B cell (primary cell): Measurements from ENCODE around the gene RAB6B. TPM values are rescaled to one million over a fixed set of nuclear protein-coding genes. Genes with fewer than 3 reads are reported as not detected.

Experiments
- ATAC-seq: fragments of 200-7000 bp; cut with Tn5 transposase; one replicate; pipeline ENCODE4 v1.10.0; 2021; ENCODE audit warnings: low read depth, mild to moderate bottlenecking, moderate number of reproducible peaks, moderate library complexity
- CTCF ChIA-PET: fragments of 350-600 bp; sonication (Branson Sonifier 250); formaldehyde crosslinking; loops from one replicate; lab custom pipeline; 2021; ENCODE audit warnings: antibody characterized with exemption, inconsistent platforms; lab: Charles Lee
- POLR2A ChIA-PET: fragments of 350-600 bp; sonication (Branson Sonifier 250); formaldehyde crosslinking; loops from one replicate; lab custom pipeline; 2021; ENCODE audit warnings: antibody characterized with exemption; lab: Charles Lee
- DNase-seq: peaks from one replicate; pipeline ENCODE4 v3.0.0; 2013
- H2AFZ ChIP-seq: 2 replicates; pipeline ENCODE4 v1.6.1; 2012; ENCODE audit warnings: mild to moderate bottlenecking, low read depth, low read length; ENCODE audit not compliant: insufficient read depth, poor library complexity, severe bottlenecking
- H3K27ac ChIP-seq, 2 donors: 1 replicate in 1 of 2; 2 replicates in 1 of 2; pipeline ENCODE4 v1.5.1; 2012 to 2013; ENCODE audit warnings: low read length in 2 of 2, mild to moderate bottlenecking in 2 of 2, moderate library complexity in 1 of 2
- H3K27me3 ChIP-seq, 4 experiments: fragments of 200-600 bp in 1 of 4; sonication (generic) in 1 of 4; replicated peaks in 1 of 4; 1 replicate in 2 of 4; 2 replicates in 2 of 4; pipeline versions ENCODE4 v1.6.1 to v1.7.0; 2013 to 2016; ENCODE audit warnings: low read length in 3 of 4, mild to moderate bottlenecking in 2 of 4, mixed read lengths in 1 of 4, moderate library complexity in 1 of 4; ENCODE audit not compliant: insufficient read depth in 4 of 4, control insufficient read depth in 3 of 4; ENCODE audit errors: control extremely low read depth in 1 of 4
- H3K36me3 ChIP-seq, 2 experiments: replicated peaks in 1 of 2; 1 replicate in 1 of 2; 2 replicates in 1 of 2; pipeline versions ENCODE4 v1.6.1 to v1.7.1; 2013; ENCODE audit warnings: low read length in 1 of 2; ENCODE audit not compliant: insufficient read depth in 2 of 2, control insufficient read depth in 1 of 2; ENCODE audit errors: control extremely low read depth in 1 of 2, extremely low read depth in 1 of 2
- H3K4me1 ChIP-seq, 2 donors: fragments of 200-600 bp in 1 of 2; sonication (generic) in 1 of 2; 1 replicate in 1 of 2; 2 replicates in 1 of 2; pipeline versions ENCODE4 v1.5.1 to v1.6.1; 2013 to 2017; ENCODE audit warnings: low read length in 2 of 2; ENCODE audit not compliant: control insufficient read depth in 2 of 2, insufficient read depth in 2 of 2
- H3K4me2 ChIP-seq: replicated peaks from 2 replicates; pipeline ENCODE3; 2012; ENCODE audit warnings: mild to moderate bottlenecking, low read depth, low read length; ENCODE audit not compliant: poor library complexity, severe bottlenecking
- H3K4me3 ChIP-seq, 5 experiments: fragments of 200-600 bp in 1 of 5; sonication (generic) in 1 of 5; 1 replicate in 3 of 5; 2 replicates in 2 of 5; pipeline versions ENCODE4 v1.5.1 to v1.7.0; 2011 to 2016; ENCODE audit warnings: low read length in 4 of 5, mild to moderate bottlenecking in 4 of 5, low read depth in 2 of 5, control low read depth in 1 of 5, moderate library complexity in 1 of 5; ENCODE audit not compliant: insufficient read depth in 1 of 5; ENCODE audit errors: control extremely low read depth in 1 of 5, extremely low read depth in 1 of 5
- H3K79me2 ChIP-seq: fragments of 200-600 bp; sonication (generic); one replicate; pipeline ENCODE4 v1.6.0; 2016; ENCODE audit warnings: low read length; ENCODE audit not compliant: control insufficient read depth, insufficient read depth
- H3K9ac ChIP-seq: fragments of 200-600 bp; sonication (generic); 2 replicates; pipeline ENCODE4 v1.6.1; 2017; ENCODE audit warnings: mild to moderate bottlenecking, low read length, moderate library complexity
- H3K9me3 ChIP-seq, 3 donors: one replicate each; pipeline versions ENCODE4 v1.6.1 to v1.7.1; 2013; ENCODE audit warnings: low read length in 2 of 3; ENCODE audit not compliant: control insufficient read depth in 2 of 3, insufficient read depth in 1 of 3; ENCODE audit errors: control extremely low read depth in 1 of 3
- H4K20me1 ChIP-seq: 2 replicates; pipeline ENCODE4 v1.6.0; 2012; ENCODE audit warnings: mild to moderate bottlenecking, low read length; ENCODE audit not compliant: insufficient read depth, control insufficient read depth, poor library complexity, severe bottlenecking
- H3K27ac Mint-ChIP-seq: one replicate; pipeline ENCODE4 v1.8.0; 2021; ENCODE audit warnings: mixed read lengths
- H3K27me3 Mint-ChIP-seq: one replicate; pipeline ENCODE4 v1.8.0; 2021; ENCODE audit warnings: mixed read lengths
- H3K4me1 Mint-ChIP-seq: one replicate; pipeline ENCODE4 v1.8.0; 2021; ENCODE audit warnings: mixed read lengths
- H3K4me3 Mint-ChIP-seq: one replicate; pipeline ENCODE4 v1.8.0; 2021; ENCODE audit warnings: mixed read lengths
- H3K9me3 Mint-ChIP-seq: one replicate; pipeline ENCODE4 v1.8.0; 2022; ENCODE audit warnings: mixed read lengths; ENCODE audit not compliant: insufficient read depth
- CTCF ChIP-seq: fragments of 200-600 bp; IDR thresholded peaks from one replicate; pipeline ENCODE4 v1.8.0; 2022; ENCODE audit warnings: antibody characterized with exemption, mild to moderate bottlenecking
- EZH2 ChIP-seq: IDR thresholded peaks from 2 replicates; pipeline ENCODE4 v1.6.1; 2012; ENCODE audit warnings: borderline replicate concordance, low read depth, mild to moderate bottlenecking, moderate library complexity, low read length; ENCODE audit not compliant: insufficient read depth, poor library complexity, severe bottlenecking
- WGBS: methylation state at CpG from one replicate; pipeline ENCODE4 v1.1.5; 2013; ENCODE audit warnings: missing lambda C conversion rate; ENCODE audit not compliant: insufficient coverage; 5-methylcytosine and 5-hydroxymethylcytosine counted together
- intact Hi-C: fragments of 100-400 bp; cut with micrococcal nuclease; formaldehyde crosslinking; loops from one replicate; pipeline ENCODE4 v1.10.0; 2022
- polyA plus RNA-seq: library from polyadenylated mRNA; depleted of rRNA; stranded (reverse); fragments of >200 nt; gene quantifications from 2 replicates; pipeline ENCODE4 v1.2.3, GENCODE V29; 2012
- total RNA-seq, 2 donors: library from RNA; stranded (reverse); fragments of 120-200 nt in 1 of 2; gene quantifications; 1 replicate in 1 of 2; 2 replicates in 1 of 2; pipeline versions ENCODE4 v1.2.3 to v1.2.4, GENCODE V29; 2013 to 2022

Gene RAB6B
- total and polyA plus RNA-seq, 2 donors (not counting 1 experiment from before 2014, with no cell fraction given) = not detected

GRCh38 chr3:133897547-133897946 is 1.9 kb upstream of the RAB6B start:
- no peak overlapping the region for H3K27ac Mint-ChIP-seq
- DNase-seq (no peak), ATAC-seq (no peak)
- no peak overlapping the region for H3K4me3 ChIP-seq
- no peaks in the 10 kb centered on the region for H3K9me3 Mint-ChIP-seq
- H3K9ac ChIP-seq = no peak overlapping the region
- no peaks in the 10 kb centered on the region for H3K36me3 ChIP-seq
- peak overlapping the region; percentile 45 for H3K4me3 Mint-ChIP-seq
- H3K4me1 ChIP-seq = peaks cover 3% of the 10 kb centered on the region in 2 donors
- CTCF ChIA-PET = no interaction called here
- POLR2A ChIA-PET = no interaction called here
- intact Hi-C loops = no loop called here
- no peak overlapping the region for H3K4me2 ChIP-seq
- peaks cover 16% of the 10 kb centered on the region for H3K4me1 Mint-ChIP-seq
- H2AFZ ChIP-seq = no peak overlapping the region
- TF ChIP-seq CTCF (no peak), EZH2 (no peak)
- peaks cover 0 to 2% (median 0%) of the 10 kb centered on the region in 3 donors for H3K9me3 ChIP-seq
- no peaks in the 10 kb centered on the region for H4K20me1 ChIP-seq
- whole genome bisulfite sequencing = 93% methylated on average over 5 of the region's 7 CpGs
- no peak overlapping the region for H3K27ac ChIP-seq
- H3K79me2 ChIP-seq = no peaks in the 10 kb centered on the region
- H3K27me3 ChIP-seq = peaks cover 0 to 36% (median 9%) of the 10 kb centered on the region in 4 experiments
- H3K27me3 Mint-ChIP-seq = peaks cover 49% of the 10 kb centered on the region

GRCh38 chr3:133896002-133896761 is 500 bp upstream of the RAB6B start:
- no peak overlapping the region for H3K9ac ChIP-seq
- H3K4me3 Mint-ChIP-seq = peak overlapping the region; percentile 61
- no peak overlapping the region for H3K4me3 ChIP-seq
- H3K27me3 ChIP-seq = peaks cover 0 to 32% (median 9%) of the 10 kb centered on the region in 4 experiments
- no peak overlapping the region for H2AFZ ChIP-seq
- ATAC-seq (no peak), DNase-seq (no peak)
- TF ChIP-seq CTCF (no peak), EZH2 (no peak)
- H3K27ac ChIP-seq = no peak overlapping the region
- 24% methylated on average over 36 of the region's 37 CpGs for WGBS
- H3K27ac Mint-ChIP-seq = no peak overlapping the region
- H3K36me3 ChIP-seq = no peaks in the 10 kb centered on the region
- no peaks in the 10 kb centered on the region for H3K9me3 Mint-ChIP-seq
- H3K9me3 ChIP-seq = no peaks in the 10 kb centered on the region
- peaks cover 16% of the 10 kb centered on the region for H3K4me1 Mint-ChIP-seq
- ChIA-PET POLR2A (no interaction called here), CTCF (no interaction called here)
- H3K4me2 ChIP-seq = peak overlapping the region; percentile 55
- intact Hi-C loops = no loop called here
- peaks cover 3% of the 10 kb centered on the region in 2 donors for H3K4me1 ChIP-seq
- no peaks in the 10 kb centered on the region for H3K79me2 ChIP-seq
- H3K27me3 Mint-ChIP-seq = peaks cover 55% of the 10 kb centered on the region
- no peaks in the 10 kb centered on the region for H4K20me1 ChIP-seq
